ENCODE data around the gene PRR19. TPM values are rescaled to one million over a fixed set of nuclear protein-coding genes. Genes with fewer than 3 reads are reported as not detected.
A peak's percentile ranks its signal among the peaks of the same experiment; 100 is the strongest.

The PRR19 gene
- total RNA-seq, 2 experiments from 2014 or later: 0.38 to 0.49 TPM

DNA sequence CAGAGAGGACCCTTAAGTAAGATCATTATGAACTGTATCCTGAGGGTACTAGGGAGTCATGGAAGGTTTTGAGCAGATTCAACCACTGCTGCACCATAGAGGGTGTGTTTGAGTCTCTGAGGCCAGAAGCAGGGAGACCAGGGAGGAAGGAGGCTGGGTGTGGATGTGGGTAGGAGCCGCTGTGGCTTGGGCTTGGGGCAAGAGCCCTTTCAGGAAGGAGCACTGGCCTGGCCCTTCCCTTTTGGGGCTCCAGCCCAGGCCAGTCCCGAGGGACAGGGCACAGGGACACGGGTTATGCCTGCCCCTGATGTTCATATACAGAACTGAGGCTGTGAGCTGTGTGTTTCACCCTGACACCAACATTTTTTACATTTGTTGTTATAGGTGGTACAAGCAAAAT, 25.6 kb upstream of the PRR19 start:
- DNase-seq (no peak), ATAC-seq (no peak)
- Mint-ChIP-seq H3K9me3 (no peaks in the 10 kb centered on the region), H3K4me1 (ENCODE audit: low read depth) (peaks cover 47% of the 10 kb centered on the region), H3K4me3 (no peak overlapping the region), H3K36me3 (ENCODE audit: low read depth) (peaks cover 16% of the 10 kb centered on the region), H3K27me3 (no peaks in the 10 kb centered on the region), H3K27ac (peak overlapping the region; percentile 5)
- TF ChIP-seq, protein P1, sequence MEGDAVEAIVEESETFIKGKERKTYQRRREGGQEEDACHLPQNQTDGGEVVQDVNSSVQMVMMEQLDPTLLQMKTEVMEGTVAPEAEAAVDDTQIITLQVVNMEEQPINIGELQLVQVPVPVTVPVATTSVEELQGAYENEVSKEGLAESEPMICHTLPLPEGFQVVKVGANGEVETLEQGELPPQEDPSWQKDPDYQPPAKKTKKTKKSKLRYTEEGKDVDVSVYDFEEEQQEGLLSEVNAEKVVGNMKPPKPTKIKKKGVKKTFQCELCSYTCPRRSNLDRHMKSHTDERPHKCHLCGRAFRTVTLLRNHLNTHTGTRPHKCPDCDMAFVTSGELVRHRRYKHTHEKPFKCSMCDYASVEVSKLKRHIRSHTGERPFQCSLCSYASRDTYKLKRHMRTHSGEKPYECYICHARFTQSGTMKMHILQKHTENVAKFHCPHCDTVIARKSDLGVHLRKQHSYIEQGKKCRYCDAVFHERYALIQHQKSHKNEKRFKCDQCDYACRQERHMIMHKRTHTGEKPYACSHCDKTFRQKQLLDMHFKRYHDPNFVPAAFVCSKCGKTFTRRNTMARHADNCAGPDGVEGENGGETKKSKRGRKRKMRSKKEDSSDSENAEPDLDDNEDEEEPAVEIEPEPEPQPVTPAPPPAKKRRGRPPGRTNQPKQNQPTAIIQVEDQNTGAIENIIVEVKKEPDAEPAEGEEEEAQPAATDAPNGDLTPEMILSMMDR (IDR thresholded peaks at IDR 0.05): no peak
- ChIA-PET POLR2A (interaction anchor here (1.6 to 7.5 kb wide), 2 partner anchors 21 to 30 kb away, joined by 5 to 119 read pairs; partner anchors contain the start of genes ERF and GSK3A), CTCF (interaction anchor here (1.3 to 4.3 kb wide), 3 partner anchors 20 to 168 kb away, joined by 3 to 29 read pairs (median 4); no protein-coding TSS in a partner anchor)
- intact Hi-C loops (cut with micrococcal nuclease): no loop called here

DNA sequence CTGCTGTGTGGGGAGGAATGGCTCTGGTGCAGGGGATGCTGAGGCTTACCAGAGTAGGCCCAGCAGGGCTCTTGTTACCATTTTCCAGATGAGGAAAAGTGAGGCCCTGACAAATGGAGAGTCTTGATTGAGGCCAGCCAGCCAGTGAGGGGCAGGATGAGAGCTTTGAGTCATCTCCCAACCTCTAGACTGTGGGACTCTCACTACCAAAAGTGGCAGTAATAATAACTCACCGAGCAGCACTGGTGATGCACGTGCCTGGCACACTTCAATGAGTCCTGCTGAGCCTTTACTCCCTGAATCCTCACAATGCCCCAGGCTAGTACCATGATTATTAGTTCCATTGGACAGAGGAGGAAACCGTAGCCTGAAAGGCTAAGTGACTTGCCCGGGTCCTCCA, 25.1 kb upstream of the PRR19 start:
- no peak overlapping the region for H3K27ac Mint-ChIP-seq
- TF ChIP-seq, protein P1 (IDR thresholded peaks at IDR 0.05): no peak
- peak; percentile 13 for ATAC-seq
- ChIA-PET CTCF (interaction anchor here (1.3 to 6.7 kb wide), 4 partner anchors 20 to 168 kb away, joined by 3 to 107 read pairs (median 16); partner anchors contain the start of gene GSK3A), POLR2A (interaction anchor here (1.6 to 7.5 kb wide), 2 partner anchors 22 to 31 kb away, joined by 5 to 119 read pairs; partner anchors contain the start of genes ERF and GSK3A)
- no peaks in the 10 kb centered on the region for H3K9me3 Mint-ChIP-seq
- DNase-seq: peak; percentile 56
- H3K4me3 Mint-ChIP-seq: no peak overlapping the region
- H3K27me3 Mint-ChIP-seq: no peaks in the 10 kb centered on the region
- intact Hi-C loops (cut with micrococcal nuclease): no loop called here
- H3K4me1 Mint-ChIP-seq (ENCODE audit: low read depth): peaks cover 44% of the 10 kb centered on the region
- peaks cover 12% of the 10 kb centered on the region for H3K36me3 Mint-ChIP-seq (ENCODE audit: low read depth)

DNA sequence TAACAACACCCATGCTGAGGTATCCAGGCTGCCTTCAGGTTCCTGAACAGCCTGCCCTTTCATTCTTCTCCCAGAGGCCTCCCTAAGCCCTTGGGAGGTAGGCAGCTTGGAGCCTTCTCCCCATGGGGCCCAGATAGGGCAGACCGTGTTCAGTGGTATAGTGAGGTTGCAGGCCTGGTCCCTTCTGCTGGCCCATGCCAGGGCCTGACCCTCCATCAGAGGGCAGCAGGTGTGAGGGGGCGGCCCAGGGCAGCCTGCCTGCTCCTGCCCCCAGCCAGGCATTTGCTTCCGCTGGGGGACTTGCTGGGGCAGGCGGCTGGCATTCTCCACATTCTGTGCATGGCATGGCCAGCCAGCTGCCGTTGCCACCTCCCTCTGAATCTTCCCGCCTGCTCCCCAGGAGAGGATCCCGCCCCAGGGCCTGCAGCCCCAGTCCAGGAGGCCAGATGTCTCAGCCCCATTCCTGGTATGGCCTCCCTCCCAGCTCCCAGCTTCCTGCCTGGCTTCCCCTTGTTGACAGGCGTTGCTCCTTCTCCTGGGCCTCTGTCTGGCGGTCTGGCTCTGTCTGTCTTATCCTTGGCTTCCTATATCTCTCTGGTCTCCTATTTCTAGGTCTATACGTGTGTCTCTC, 24.0 kb upstream of the PRR19 start:
- DNase-seq (no peak), ATAC-seq (no peak)
- Mint-ChIP-seq H3K4me3 (no peak overlapping the region), H3K36me3 (ENCODE audit: low read depth) (peaks cover 12% of the 10 kb centered on the region), H3K27me3 (no peaks in the 10 kb centered on the region), H3K9me3 (no peaks in the 10 kb centered on the region), H3K4me1 (ENCODE audit: low read depth) (peaks cover 44% of the 10 kb centered on the region), H3K27ac (peak overlapping the region; percentile 41)
- ChIA-PET CTCF (interaction anchor here (0.6 to 6.7 kb wide), 7 partner anchors 17 to 169 kb away, joined by 3 to 107 read pairs (median 8); partner anchors contain the start of gene GSK3A), POLR2A (interaction anchor here (1.0 to 7.5 kb wide), 4 partner anchors 14 to 32 kb away, joined by 3 to 119 read pairs (median 4); partner anchors contain the start of genes ERF and GSK3A)
- TF ChIP-seq, protein P1 (IDR thresholded peaks at IDR 0.05): no peak
- intact Hi-C loops (cut with micrococcal nuclease): no loop called here

DNA sequence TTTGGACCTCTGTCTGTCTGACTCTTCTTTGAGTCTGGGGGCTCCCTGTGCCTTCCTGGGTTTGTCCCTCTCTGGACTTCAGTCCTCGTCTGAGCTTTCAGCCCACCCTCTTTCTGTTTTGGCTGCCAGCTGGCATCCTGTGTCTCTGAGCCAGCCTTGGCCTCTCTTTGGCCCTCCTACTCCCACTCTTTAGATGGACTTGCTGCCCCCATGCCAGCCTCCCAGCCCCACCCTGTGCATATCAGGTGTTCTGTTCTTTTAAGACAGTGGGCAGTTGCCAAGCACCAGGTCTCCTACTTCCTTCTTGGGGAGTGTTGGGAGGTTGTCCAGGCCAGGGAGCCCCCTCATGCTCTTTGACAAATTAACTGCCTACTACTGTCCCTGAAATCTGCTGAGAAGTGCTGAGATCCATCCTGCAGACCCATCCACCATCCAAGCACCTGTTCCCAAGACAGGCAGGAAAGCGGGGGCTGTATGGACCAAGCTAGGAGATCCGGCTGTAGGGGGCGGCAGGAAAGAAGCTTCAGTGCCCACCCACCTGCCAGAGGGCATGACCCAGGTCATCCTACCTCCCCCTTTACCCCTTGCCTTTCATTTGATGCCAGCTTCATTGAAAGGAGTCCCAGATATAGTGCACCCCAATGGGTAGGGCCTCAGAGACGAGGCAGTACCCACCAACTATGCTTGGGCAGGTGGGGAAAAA, 23.3 kb upstream of the PRR19 start:
- ChIA-PET CTCF (interaction anchor here (0.6 to 6.7 kb wide), 23 partner anchors 8 to 170 kb away, joined by 3 to 107 read pairs (median 5); partner anchors contain the start of genes ERF, GSK3A, POU2F2 and ZNF526), POLR2A (interaction anchor here (1.5 to 7.5 kb wide), 5 partner anchors 8 to 44 kb away, joined by 3 to 119 read pairs (median 11); partner anchors contain the start of genes ERF and GSK3A)
- Mint-ChIP-seq H3K27ac (peak overlapping the region; percentile 94), H3K4me1 (ENCODE audit: low read depth) (peaks cover 44% of the 10 kb centered on the region), H3K36me3 (ENCODE audit: low read depth) (peaks cover 6% of the 10 kb centered on the region), H3K9me3 (no peaks in the 10 kb centered on the region), H3K27me3 (no peaks in the 10 kb centered on the region), H3K4me3 (no peak overlapping the region)
- TF ChIP-seq, protein P1 (IDR thresholded peaks at IDR 0.05): no peak
- intact Hi-C loops (cut with micrococcal nuclease): no loop called here
- DNase-seq (no peak), ATAC-seq (no peak)
